ENCODE results near the gene HSD17B11.
"Not testable (repeated sequence)": the region's sequence is repeated elsewhere in the genome, so short reads cannot be mapped to it uniquely, and the experiment has no call there.

HSD17B11 gene

DNA sequence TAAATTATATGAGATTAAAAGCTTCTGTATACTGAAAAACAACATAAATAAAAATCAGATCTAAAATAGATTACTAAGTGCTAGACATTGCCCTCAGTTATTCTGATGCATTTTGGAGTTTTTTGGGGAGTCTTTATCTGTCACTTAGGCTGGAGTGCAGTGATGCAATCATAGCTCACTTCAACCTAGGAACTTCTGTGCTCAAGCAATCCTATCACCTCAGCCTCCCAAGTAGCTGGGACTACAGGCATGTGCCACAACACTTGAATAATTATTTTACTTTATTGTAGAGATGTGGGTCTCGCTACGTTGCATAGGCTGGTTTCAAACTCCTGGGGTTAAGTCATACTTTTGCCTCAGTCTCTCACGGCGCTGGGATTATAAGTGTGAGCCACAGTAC lies 31.7 kb downstream of the HSD17B11 start:
- no peak for DNase-seq (ENCODE audit: low spot score)
- TF ChIP-seq, protein P1, sequence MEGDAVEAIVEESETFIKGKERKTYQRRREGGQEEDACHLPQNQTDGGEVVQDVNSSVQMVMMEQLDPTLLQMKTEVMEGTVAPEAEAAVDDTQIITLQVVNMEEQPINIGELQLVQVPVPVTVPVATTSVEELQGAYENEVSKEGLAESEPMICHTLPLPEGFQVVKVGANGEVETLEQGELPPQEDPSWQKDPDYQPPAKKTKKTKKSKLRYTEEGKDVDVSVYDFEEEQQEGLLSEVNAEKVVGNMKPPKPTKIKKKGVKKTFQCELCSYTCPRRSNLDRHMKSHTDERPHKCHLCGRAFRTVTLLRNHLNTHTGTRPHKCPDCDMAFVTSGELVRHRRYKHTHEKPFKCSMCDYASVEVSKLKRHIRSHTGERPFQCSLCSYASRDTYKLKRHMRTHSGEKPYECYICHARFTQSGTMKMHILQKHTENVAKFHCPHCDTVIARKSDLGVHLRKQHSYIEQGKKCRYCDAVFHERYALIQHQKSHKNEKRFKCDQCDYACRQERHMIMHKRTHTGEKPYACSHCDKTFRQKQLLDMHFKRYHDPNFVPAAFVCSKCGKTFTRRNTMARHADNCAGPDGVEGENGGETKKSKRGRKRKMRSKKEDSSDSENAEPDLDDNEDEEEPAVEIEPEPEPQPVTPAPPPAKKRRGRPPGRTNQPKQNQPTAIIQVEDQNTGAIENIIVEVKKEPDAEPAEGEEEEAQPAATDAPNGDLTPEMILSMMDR (IDR thresholded peaks at IDR 0.05; ENCODE audit: borderline replicate concordance, control extremely low read depth, extremely low read depth, insufficient read depth, missing control alignments) = no peak
- in situ Hi-C loops (cut with MboI; ENCODE audit: low sequenced_read_pairs, unreplicated experiment) = no loop called here

DNA sequence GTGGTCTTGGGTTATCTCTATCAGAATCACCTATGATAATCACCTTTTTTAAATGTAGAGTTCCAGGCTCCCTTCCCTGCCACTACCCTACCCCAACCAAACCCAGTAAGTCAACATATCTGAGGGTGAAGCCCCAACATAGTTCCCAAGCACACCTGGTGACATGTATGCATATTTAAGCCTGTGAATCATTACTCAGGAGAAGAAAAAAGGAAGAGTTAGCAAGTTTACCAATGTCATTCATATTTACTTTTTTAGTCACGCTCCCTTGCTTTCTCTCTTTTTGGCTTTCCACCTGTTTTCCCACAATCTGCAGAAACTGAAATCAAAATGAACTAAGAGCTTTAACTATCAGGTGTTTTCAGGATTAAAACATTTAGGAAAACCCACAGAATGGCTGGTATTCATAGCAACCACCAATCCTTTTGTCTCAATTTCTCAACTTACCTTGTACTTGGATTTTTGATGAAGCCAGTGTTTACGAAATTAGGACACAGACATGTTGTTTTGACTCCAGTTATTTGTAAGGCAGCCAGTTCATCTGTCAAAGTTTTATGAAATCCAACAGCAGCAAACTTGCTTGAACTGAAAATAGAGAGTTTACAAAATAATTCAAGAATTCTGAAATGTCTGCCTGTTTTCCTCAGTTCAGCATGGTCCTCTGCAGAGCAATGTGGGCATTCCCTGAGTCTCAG lies 34.0 kb downstream of the HSD17B11 start:
- DNase-seq (ENCODE audit: low spot score) = no peak
- in situ Hi-C loops (cut with MboI; ENCODE audit: low sequenced_read_pairs, unreplicated experiment) = no loop called here
- TF ChIP-seq, protein P1 (IDR thresholded peaks at IDR 0.05; ENCODE audit: borderline replicate concordance, control extremely low read depth, extremely low read depth, insufficient read depth, missing control alignments) = no peak

DNA sequence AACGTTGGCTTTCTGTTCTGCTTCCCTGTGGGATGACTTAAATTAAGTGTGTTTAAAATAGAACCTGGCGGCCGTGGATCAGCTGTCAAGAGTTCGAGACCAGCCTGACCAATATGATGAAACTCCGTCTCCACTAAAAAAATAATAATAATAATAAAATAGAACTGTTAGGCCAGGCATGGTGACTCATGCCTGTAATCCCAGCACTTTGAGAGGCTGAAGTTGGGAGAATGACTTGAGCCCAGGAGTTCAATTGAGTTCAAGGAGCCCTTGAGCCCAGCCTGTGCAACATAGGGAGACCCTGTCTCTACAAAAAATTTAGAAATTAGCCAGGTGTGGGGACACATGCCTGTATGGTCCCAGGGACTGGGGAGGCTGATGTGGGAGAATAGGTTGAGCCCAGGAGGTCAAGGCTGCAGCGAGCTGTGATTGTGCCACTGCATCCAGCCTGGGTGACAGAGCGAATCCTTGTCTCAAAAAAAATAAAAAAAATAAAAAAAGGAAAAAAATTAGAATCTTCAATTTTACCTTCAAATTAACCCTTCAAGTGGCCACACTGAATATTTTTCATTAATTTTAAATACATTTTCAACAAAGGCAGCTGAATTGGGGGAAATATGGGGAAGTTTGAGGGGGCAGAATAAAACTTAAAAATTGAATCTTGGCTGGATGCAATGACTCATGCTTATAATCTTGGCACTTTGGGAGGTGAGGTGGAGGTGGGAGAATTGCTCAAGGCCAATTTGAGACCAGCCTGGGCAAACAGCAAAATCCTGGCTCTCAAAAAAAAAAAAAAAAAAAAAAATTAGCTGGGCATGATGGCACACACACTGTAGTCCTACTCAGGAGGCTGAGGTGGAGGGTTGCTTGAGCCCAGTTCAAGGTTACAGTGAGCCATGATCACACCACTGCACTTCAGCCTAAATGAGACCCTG lies 36.6 kb downstream of the HSD17B11 start:
- in situ Hi-C loops (cut with MboI; ENCODE audit: low sequenced_read_pairs, unreplicated experiment) = no loop called here
- TF ChIP-seq, protein P1 (IDR thresholded peaks at IDR 0.05; ENCODE audit: borderline replicate concordance, control extremely low read depth, extremely low read depth, insufficient read depth, missing control alignments) = no peak
- no peak for DNase-seq (ENCODE audit: low spot score)

DNA sequence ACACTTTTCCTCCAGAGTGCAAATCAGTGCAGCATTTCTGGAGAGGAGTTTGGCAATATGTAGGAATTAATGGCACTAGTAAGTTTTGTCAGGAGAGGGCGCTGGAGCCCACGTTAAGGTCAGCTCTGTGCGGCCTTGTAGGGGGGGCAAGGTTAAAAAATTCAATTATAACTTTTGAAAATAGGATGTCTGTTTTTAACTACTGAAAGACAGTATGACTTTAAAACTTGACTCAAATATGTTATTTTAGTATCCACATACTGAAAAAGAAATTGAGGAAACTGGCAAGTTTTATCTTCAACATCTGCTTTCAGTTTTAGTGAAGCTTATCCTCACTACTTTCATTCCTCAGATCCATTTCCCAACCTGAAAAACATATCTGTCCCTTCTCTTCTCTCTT lies 37.4 kb downstream of the HSD17B11 start:
- DNase-seq (ENCODE audit: low spot score) = peak; percentile 54
- in situ Hi-C loops (cut with MboI; ENCODE audit: low sequenced_read_pairs, unreplicated experiment) = no loop called here
- TF ChIP-seq, protein P1 (IDR thresholded peaks at IDR 0.05; ENCODE audit: borderline replicate concordance, control extremely low read depth, extremely low read depth, insufficient read depth, missing control alignments) = peak; percentile 61

DNA sequence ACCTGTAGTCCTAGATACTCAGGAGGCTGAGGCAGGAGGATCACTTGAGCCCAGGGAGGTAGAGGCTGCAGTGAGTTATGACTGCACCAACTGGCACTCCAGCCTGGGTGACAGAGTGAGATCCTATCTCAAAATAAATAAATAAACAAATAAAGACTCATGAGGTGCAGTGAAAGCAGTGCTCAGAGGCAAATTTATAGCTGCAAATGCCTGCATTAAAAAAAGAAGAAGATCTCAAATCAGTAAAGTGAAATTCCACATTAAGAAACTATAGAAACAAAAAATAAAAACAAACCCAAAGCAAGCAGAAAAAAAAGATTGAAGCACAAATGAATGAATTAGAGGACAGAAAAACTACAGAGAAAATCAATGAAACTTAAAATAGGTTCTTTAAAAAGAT lies 45.8 kb downstream of the HSD17B11 start:
- DNase-seq (ENCODE audit: low spot score) = no peak
- TF ChIP-seq, protein P1 (IDR thresholded peaks at IDR 0.05; ENCODE audit: borderline replicate concordance, control extremely low read depth, extremely low read depth, insufficient read depth, missing control alignments) = no peak
- in situ Hi-C loops (cut with MboI; ENCODE audit: low sequenced_read_pairs, unreplicated experiment) = loop anchor here (25.0 kb wide), 1 partner anchor 342 kb away; no protein-coding TSS in a partner anchor

DNA sequence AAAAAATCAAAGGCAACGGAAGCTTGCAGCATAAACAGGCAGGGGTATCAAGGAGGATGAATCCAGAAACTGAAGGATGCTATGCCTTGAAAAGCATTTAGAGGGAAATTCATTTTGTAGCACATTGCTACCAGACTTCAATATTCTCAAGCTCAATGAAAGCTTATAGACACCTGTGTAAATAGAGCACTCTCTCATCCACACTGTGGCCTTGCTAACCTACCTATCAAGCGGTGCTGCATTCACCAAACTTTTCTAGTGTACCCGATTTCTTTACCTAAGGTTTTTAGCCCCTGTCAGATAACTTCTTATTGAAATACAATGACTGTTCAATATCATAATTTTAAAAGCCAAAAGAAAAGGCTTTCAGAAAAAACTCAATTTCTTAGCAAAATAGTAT lies 48.1 kb downstream of the HSD17B11 start:
- TF ChIP-seq, protein P1 (IDR thresholded peaks at IDR 0.05; ENCODE audit: borderline replicate concordance, control extremely low read depth, extremely low read depth, insufficient read depth, missing control alignments) = no peak
- DNase-seq (ENCODE audit: low spot score) = no peak
- in situ Hi-C loops (cut with MboI; ENCODE audit: low sequenced_read_pairs, unreplicated experiment) = loop anchor here (25.0 kb wide), 1 partner anchor 344 kb away; no protein-coding TSS in a partner anchor

DNA sequence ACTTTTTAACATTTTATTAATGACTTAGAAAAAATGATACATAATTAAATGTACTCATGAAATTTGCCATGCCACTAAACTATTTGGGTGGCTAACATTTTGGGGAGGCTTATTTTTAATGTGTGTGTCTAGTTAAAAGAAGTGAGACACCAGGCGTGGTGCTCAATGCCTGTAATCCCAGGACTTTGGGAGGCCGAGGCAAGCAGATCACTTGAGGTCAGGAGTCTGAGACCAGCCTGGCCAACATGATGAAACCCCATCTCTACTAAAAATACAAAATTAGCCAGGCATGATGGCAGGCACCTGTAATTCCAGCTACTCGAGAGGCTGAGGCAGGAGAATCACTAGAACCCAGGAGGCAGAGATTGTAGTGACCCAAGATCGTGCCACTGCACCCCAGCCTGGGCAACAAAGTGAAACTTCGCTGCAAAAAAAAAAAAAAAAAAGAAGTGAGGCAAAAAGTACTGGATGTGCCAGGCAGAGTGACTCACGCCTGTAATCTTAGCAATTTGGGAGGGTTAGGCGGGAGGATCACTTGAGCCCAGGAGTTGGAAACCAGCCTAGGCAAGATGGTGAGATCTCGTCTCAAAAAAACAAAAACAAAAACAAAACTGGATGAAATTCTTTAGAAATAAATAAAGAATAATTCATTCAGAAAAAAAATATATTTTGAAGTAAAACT lies 48.9 kb downstream of the HSD17B11 start:
- in situ Hi-C loops (cut with MboI; ENCODE audit: low sequenced_read_pairs, unreplicated experiment) = loop anchor here (25.0 kb wide), 1 partner anchor 345 kb away; no protein-coding TSS in a partner anchor
- not testable (repeated sequence) for DNase-seq (ENCODE audit: low spot score)
